NT2/D1 (cell line): ENCODE data around the gene RFC5.
A peak's percentile ranks its signal among the peaks of the same experiment; 100 is the strongest.
"Not testable (repeated sequence)": the region's sequence is repeated elsewhere in the genome, so short reads cannot be mapped to it uniquely, and the experiment has no call there.

Source experiments
- DNase-seq: peaks from one replicate; pipeline ENCODE4 v3.0.0-alpha.2; 2011; ENCODE audit warnings: low read depth, low spot score
- H3K27me3 ChIP-seq: 2 replicates; pipeline ENCODE4 v1.6.0; 2011; ENCODE audit warnings: mild to moderate bottlenecking; ENCODE audit not compliant: insufficient read length, insufficient read depth
- H3K36me3 ChIP-seq: 2 replicates; pipeline ENCODE4 v1.6.1; 2011; ENCODE audit warnings: mild to moderate bottlenecking, low read length, mixed read lengths; ENCODE audit not compliant: insufficient read depth, insufficient read length
- H3K4me1 ChIP-seq: 2 replicates; pipeline ENCODE4 v1.5.1; 2011; ENCODE audit not compliant: insufficient read depth, insufficient read length
- H3K4me3 ChIP-seq: 2 replicates; pipeline ENCODE4 v1.5.1; 2011; ENCODE audit warnings: low read depth; ENCODE audit not compliant: insufficient read length
- H3K9ac ChIP-seq: 2 replicates; pipeline ENCODE4 v1.6.0; 2011; ENCODE audit warnings: low read depth; ENCODE audit not compliant: insufficient read length
- H3K9me3 ChIP-seq: 2 replicates; pipeline ENCODE4 v1.5.1; 2011; ENCODE audit warnings: mild to moderate bottlenecking, low read length; ENCODE audit not compliant: insufficient read depth
- SUZ12 ChIP-seq: IDR thresholded peaks from 2 replicates; pipeline ENCODE4 v1.6.1; 2011; ENCODE audit not compliant: insufficient read length, insufficient read depth; ENCODE audit errors: extremely low read depth
- YY1 ChIP-seq: IDR thresholded peaks from 2 replicates; pipeline ENCODE4 v1.6.1; 2011; ENCODE audit not compliant: insufficient read length, insufficient read depth
- ZNF274 ChIP-seq: IDR thresholded peaks from 2 replicates; pipeline ENCODE4 v1.6.1; 2011; ENCODE audit warnings: mild to moderate bottlenecking, low read depth, low read length

The RFC5 gene

DNA sequence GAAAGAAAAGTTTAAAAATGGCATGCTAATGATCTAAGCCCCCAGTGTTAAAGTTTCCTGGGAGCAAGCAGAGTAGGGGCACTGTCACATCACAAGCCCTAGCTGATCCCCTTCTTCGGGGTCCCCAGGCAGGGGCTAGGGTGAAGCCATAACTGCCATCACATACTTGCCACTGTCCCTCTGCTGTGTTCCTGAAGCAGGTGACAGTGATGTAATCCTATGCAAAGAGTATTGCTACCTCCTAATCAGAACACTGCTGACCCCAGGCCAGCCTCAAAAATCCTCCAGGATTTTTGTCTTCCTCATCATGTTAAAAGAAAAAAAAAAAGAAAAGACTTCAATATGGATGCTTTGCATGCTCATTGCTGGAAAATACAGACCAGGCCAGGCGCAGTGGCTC, 1.2 kb upstream of the RFC5 start:
- Histone ChIP-seq H3K27me3 (no peaks in the 10 kb centered on the region), H3K9me3 (no peaks in the 10 kb centered on the region), H3K9ac (no peak overlapping the region), H3K36me3 (peaks cover 25% of the 10 kb centered on the region), H3K4me3 (no peak overlapping the region), H3K4me1 (peaks cover 2% of the 10 kb centered on the region)
- DNase-seq, result no peak
- TF ChIP-seq ZNF274 (no peak), YY1 (no peak), SUZ12 (no peak)

GRCh38 chr12:118015944-118016343, 559 bp upstream of the RFC5 start:
- TF ChIP-seq SUZ12 (no peak), ZNF274 (no peak), YY1 (no peak)
- Histone ChIP-seq H3K9ac (peak overlapping the region; percentile 42), H3K27me3 (no peaks in the 10 kb centered on the region), H3K4me1 (peaks cover 2% of the 10 kb centered on the region), H3K36me3 (peaks cover 31% of the 10 kb centered on the region), H3K9me3 (no peaks in the 10 kb centered on the region), H3K4me3 (peak overlapping the region; percentile 16)
- no peak for DNase-seq

GRCh38 chr12:118017926-118018325, 1.4 kb downstream of the RFC5 start:
- Histone ChIP-seq H3K27me3 (no peaks in the 10 kb centered on the region), H3K4me3 (peak overlapping the region; percentile 1), H3K4me1 (peaks cover 2% of the 10 kb centered on the region), H3K9ac (peak overlapping the region; percentile 96), H3K36me3 (peaks cover 49% of the 10 kb centered on the region), H3K9me3 (no peaks in the 10 kb centered on the region)
- TF ChIP-seq YY1 (no peak), SUZ12 (no peak), ZNF274 (no peak)
- DNase-seq, result no peak

DNA sequence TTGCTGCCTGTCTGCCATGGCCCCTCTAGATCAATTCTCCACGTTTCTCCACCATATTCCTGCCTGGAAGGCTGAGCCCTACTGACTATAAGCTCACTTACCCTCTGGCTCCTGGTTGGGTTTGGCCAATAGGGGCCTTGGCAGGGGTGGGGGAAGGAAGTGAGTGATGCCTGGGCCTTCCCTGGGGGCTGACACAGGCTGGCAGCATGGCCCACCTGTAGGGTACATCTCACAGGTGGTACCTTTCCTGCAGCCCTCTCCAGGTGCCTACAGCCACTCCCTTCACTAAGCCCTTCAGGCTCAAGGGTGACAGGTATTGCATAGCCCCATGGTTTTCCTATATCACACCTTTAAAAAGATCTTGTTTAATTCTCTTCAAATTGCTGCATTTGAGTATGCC, 3.5 kb downstream of the RFC5 start:
- TF ChIP-seq ZNF274, result no peak
- no peak for TF ChIP-seq YY1
- TF ChIP-seq SUZ12, result no peak
- H3K4me1 ChIP-seq, result peaks cover 2% of the 10 kb centered on the region
- H3K27me3 ChIP-seq, result no peaks in the 10 kb centered on the region
- peaks cover 60% of the 10 kb centered on the region for H3K36me3 ChIP-seq
- H3K9ac ChIP-seq, result peak overlapping the region; percentile 27
- no peaks in the 10 kb centered on the region for H3K9me3 ChIP-seq
- H3K4me3 ChIP-seq, result no peak overlapping the region
- no peak for DNase-seq

GRCh38 chr12:118022097-118022727, 5.7 kb downstream of the RFC5 start:
- H3K4me3 ChIP-seq, H3K27me3 ChIP-seq, H3K4me1 ChIP-seq, H3K9me3 ChIP-seq, DNase-seq, H3K9ac ChIP-seq: not testable (repeated sequence)
- peaks cover 81% of the 10 kb centered on the region for H3K36me3 ChIP-seq

DNA sequence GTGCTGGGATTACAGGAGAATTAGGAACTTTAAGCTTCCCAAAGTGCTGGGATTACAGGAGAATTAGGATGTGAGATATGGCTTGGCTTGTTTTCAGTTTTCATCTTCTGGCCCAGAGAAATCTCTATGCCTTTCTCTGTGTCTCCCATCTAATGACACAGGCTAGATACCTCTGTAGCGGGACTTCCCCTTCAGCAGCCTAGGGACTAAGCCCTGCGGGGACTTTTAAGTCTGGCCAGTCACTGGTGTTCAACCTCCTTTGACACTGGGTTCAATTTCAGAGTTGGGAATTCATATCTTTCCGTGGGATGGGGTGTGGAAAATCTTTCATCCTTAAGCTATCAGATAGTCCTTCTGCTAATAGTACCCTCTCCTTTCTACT, 6.2 kb downstream of the RFC5 start:
- TF ChIP-seq ZNF274 (no peak), YY1 (no peak), SUZ12 (no peak)
- no peaks in the 10 kb centered on the region for H3K9me3 ChIP-seq
- peaks cover 84% of the 10 kb centered on the region for H3K36me3 ChIP-seq

GRCh38 chr12:118023301-118023860, 6.9 kb downstream of the RFC5 start:
- peaks cover 83% of the 10 kb centered on the region for H3K36me3 ChIP-seq
- H3K9me3 ChIP-seq, result no peaks in the 10 kb centered on the region
- no peaks in the 10 kb centered on the region for H3K4me1 ChIP-seq
- no peak for DNase-seq
- no peak for TF ChIP-seq SUZ12
- TF ChIP-seq YY1, result no peak
- TF ChIP-seq ZNF274, result no peak
- H3K27me3 ChIP-seq, result no peaks in the 10 kb centered on the region
- no peak overlapping the region for H3K4me3 ChIP-seq
- no peak overlapping the region for H3K9ac ChIP-seq

More for the DNA sequence above, 6.2 kb downstream of the RFC5 start:
- Histone ChIP-seq H3K4me3 (no peak overlapping the region), H3K4me1 (no peaks in the 10 kb centered on the region), H3K27me3 (no peaks in the 10 kb centered on the region), H3K9ac (no peak overlapping the region)
- DNase-seq, result no peak

GRCh38 chr12:118025168-118025567, 8.7 kb downstream of the RFC5 start:
- H3K4me3 ChIP-seq, result no peak overlapping the region
- no peak for TF ChIP-seq YY1
- TF ChIP-seq SUZ12, result no peak
- TF ChIP-seq ZNF274, result no peak
- no peaks in the 10 kb centered on the region for H3K27me3 ChIP-seq
- H3K36me3 ChIP-seq, result peaks cover 84% of the 10 kb centered on the region
- H3K4me1 ChIP-seq, result no peaks in the 10 kb centered on the region
- H3K9ac ChIP-seq, result no peak overlapping the region
- no peaks in the 10 kb centered on the region for H3K9me3 ChIP-seq
- DNase-seq, result no peak
